ENCODE measurements around the gene PIAS4.
A peak's percentile ranks its signal among the peaks of the same experiment; 100 is the strongest.

PIAS4 gene

GRCh38 chr19:4033028-4033956, 25.8 kb downstream of the PIAS4 start:
- Histone ChIP-seq H3K9me3 (ENCODE audit: insufficient read depth, low read length, severe bottlenecking) (no peaks in the 10 kb centered on the region), H3K36me3 (ENCODE audit: insufficient read depth, low read length) (peaks cover 82% of the 10 kb centered on the region), H3K4me1 (ENCODE audit: insufficient read depth, low read length) (no peaks in the 10 kb centered on the region), H3K4me2 (ENCODE audit: insufficient read depth, low read length) (no peak overlapping the region), H3K27me3 (ENCODE audit: insufficient read depth, low read length, poor library complexity) (no peaks in the 10 kb centered on the region), H3K27ac (ENCODE audit: low read length) (no peak overlapping the region), H3K4me3 (ENCODE audit: low read depth in 1 of 2, low read length in 2 of 2) (no peak overlapping the region), H3K9ac (ENCODE audit: low read depth, low read length) (no peak overlapping the region), H3K79me2 (ENCODE audit: insufficient read depth, low read length) (no peaks in the 10 kb centered on the region), H2AFZ (ENCODE audit: low read depth, low read length) (no peak overlapping the region), H4K20me1 (ENCODE audit: insufficient read depth, low read length) (peaks cover 13% of the 10 kb centered on the region)
- no peak for TF ChIP-seq CTCF (IDR thresholded peaks at IDR 0.05; ENCODE audit: borderline replicate concordance, extremely low read depth, low read length, poor library complexity, severe bottlenecking)
- no peak for TF ChIP-seq EZH2 (IDR thresholded peaks at IDR 0.05; ENCODE audit: borderline replicate concordance, low read depth, low read length, severe bottlenecking)
- ATAC-seq (ENCODE audit: insufficient read depth, low read depth): no peak
- no peak for DNase-seq

GRCh38 chr19:4034048-4035017, 26.8 kb downstream of the PIAS4 start:
- TF ChIP-seq EZH2 (IDR thresholded peaks at IDR 0.05; ENCODE audit: borderline replicate concordance, low read depth, low read length, severe bottlenecking) (no peak), CTCF (IDR thresholded peaks at IDR 0.05; ENCODE audit: borderline replicate concordance, extremely low read depth, low read length, poor library complexity, severe bottlenecking) (no peak)
- no peaks in the 10 kb centered on the region for H3K27me3 ChIP-seq (ENCODE audit: insufficient read depth, low read length, poor library complexity)
- DNase-seq (no peak), ATAC-seq (ENCODE audit: insufficient read depth, low read depth) (peak; percentile 6; the same call in 1 of the 3 replicates)
- peaks cover 13% of the 10 kb centered on the region for H4K20me1 ChIP-seq (ENCODE audit: insufficient read depth, low read length)
- no peaks in the 10 kb centered on the region for H3K9me3 ChIP-seq (ENCODE audit: insufficient read depth, low read length, severe bottlenecking)
- H3K27ac ChIP-seq (ENCODE audit: low read length): no peak overlapping the region
- peaks cover 72% of the 10 kb centered on the region for H3K36me3 ChIP-seq (ENCODE audit: insufficient read depth, low read length)
- no peaks in the 10 kb centered on the region for H3K4me1 ChIP-seq (ENCODE audit: insufficient read depth, low read length)
- H3K4me3 ChIP-seq (ENCODE audit: low read depth in 1 of 2, low read length in 2 of 2): no peak overlapping the region
- H3K79me2 ChIP-seq (ENCODE audit: insufficient read depth, low read length): no peaks in the 10 kb centered on the region
- no peak overlapping the region for H3K9ac ChIP-seq (ENCODE audit: low read depth, low read length)
- no peak overlapping the region for H2AFZ ChIP-seq (ENCODE audit: low read depth, low read length)
- no peak overlapping the region for H3K4me2 ChIP-seq (ENCODE audit: insufficient read depth, low read length)

GRCh38 chr19:4035018-4035566, 27.6 kb downstream of the PIAS4 start:
- H3K4me1 ChIP-seq (ENCODE audit: insufficient read depth, low read length): no peaks in the 10 kb centered on the region
- no peak overlapping the region for H3K27ac ChIP-seq (ENCODE audit: low read length)
- no peaks in the 10 kb centered on the region for H3K27me3 ChIP-seq (ENCODE audit: insufficient read depth, low read length, poor library complexity)
- H3K9me3 ChIP-seq (ENCODE audit: insufficient read depth, low read length, severe bottlenecking): no peaks in the 10 kb centered on the region
- no peak overlapping the region for H3K9ac ChIP-seq (ENCODE audit: low read depth, low read length)
- TF ChIP-seq CTCF (IDR thresholded peaks at IDR 0.05; ENCODE audit: borderline replicate concordance, extremely low read depth, low read length, poor library complexity, severe bottlenecking): no peak
- no peak for TF ChIP-seq EZH2 (IDR thresholded peaks at IDR 0.05; ENCODE audit: borderline replicate concordance, low read depth, low read length, severe bottlenecking)
- peaks cover 14% of the 10 kb centered on the region for H4K20me1 ChIP-seq (ENCODE audit: insufficient read depth, low read length)
- ATAC-seq (ENCODE audit: insufficient read depth, low read depth) (0 out of 3 replicates have a peak, but pooled peaks have one; percentile 18), DNase-seq (no peak)
- H3K36me3 ChIP-seq (ENCODE audit: insufficient read depth, low read length): peaks cover 70% of the 10 kb centered on the region
- no peak overlapping the region for H2AFZ ChIP-seq (ENCODE audit: low read depth, low read length)
- H3K79me2 ChIP-seq (ENCODE audit: insufficient read depth, low read length): no peaks in the 10 kb centered on the region
- no peak overlapping the region for H3K4me3 ChIP-seq (ENCODE audit: low read depth in 1 of 2, low read length in 2 of 2)
- H3K4me2 ChIP-seq (ENCODE audit: insufficient read depth, low read length): no peak overlapping the region
